Sigmoid colon (tissue), 4 donors: ENCODE results near the gene TBRG1.

Experiments used
- POLR2A ChIP-seq, 2 donors: fragments of 450-650 bp; IDR thresholded peaks; one replicate each; pipeline ENCODE4 v1.6.1; 2016; ENCODE audit warnings: antibody characterized with exemption in 2 of 2, mild to moderate bottlenecking in 2 of 2, moderate library complexity in 2 of 2
- POLR2AphosphoS5 ChIP-seq, 4 donors: sonication (generic); formaldehyde crosslinking; IDR thresholded peaks; one replicate each; pipeline ENCODE4 v1.6.1; 2017; ENCODE audit warnings: antibody characterized with exemption in 4 of 4
- TF ChIP-seq, protein P1 (sequence below), 4 experiments: fragments of 450-650 bp in 3 of 4; fragments of 200-600 bp in 1 of 4; IDR thresholded peaks; one replicate each; pipeline ENCODE4 v1.5.1; 2016 to 2019; ENCODE audit warnings: antibody characterized with exemption in 4 of 4, mild to moderate bottlenecking in 3 of 4, moderate library complexity in 2 of 4

DNA sequence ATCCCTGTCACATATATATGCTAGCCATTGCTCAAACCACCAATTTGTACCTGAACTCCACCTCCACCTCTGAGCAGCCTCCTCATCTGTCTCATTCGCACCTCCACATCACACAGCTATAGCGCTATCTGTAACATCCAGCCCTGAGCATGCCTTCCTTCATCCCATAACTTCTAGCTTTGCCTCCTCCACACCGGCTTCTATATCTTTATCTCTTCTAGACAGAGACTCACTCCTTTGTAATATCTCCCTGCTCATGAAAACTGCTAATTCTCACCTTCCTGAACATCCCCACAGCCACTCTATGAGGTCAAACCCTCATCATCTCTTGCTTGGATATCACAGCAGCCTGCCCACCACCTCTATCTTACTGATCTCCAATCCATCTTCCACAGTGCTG, 44.9 kb downstream of the TBRG1 start:
- TF ChIP-seq POLR2A (IDR thresholded peaks at IDR 0.05) (no peak), POLR2AphosphoS5 (IDR thresholded peaks at IDR 0.05) (no peak)
- TF ChIP-seq, protein P1, sequence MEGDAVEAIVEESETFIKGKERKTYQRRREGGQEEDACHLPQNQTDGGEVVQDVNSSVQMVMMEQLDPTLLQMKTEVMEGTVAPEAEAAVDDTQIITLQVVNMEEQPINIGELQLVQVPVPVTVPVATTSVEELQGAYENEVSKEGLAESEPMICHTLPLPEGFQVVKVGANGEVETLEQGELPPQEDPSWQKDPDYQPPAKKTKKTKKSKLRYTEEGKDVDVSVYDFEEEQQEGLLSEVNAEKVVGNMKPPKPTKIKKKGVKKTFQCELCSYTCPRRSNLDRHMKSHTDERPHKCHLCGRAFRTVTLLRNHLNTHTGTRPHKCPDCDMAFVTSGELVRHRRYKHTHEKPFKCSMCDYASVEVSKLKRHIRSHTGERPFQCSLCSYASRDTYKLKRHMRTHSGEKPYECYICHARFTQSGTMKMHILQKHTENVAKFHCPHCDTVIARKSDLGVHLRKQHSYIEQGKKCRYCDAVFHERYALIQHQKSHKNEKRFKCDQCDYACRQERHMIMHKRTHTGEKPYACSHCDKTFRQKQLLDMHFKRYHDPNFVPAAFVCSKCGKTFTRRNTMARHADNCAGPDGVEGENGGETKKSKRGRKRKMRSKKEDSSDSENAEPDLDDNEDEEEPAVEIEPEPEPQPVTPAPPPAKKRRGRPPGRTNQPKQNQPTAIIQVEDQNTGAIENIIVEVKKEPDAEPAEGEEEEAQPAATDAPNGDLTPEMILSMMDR (IDR thresholded peaks at IDR 0.05), result no peak
